HEK293T (cell line): ENCODE data around the gene GAK.

Experiments
- ARNT ChIP-seq: fragments of 450-650 bp; IDR thresholded peaks from 2 replicates; pipeline ENCODE4 v1.6.1; 2017; ENCODE audit warnings: mild to moderate bottlenecking
- BHLHE40 ChIP-seq: fragments of 450-650 bp; IDR thresholded peaks from 2 replicates; pipeline ENCODE4 v1.6.1; 2016; ENCODE audit warnings: mild to moderate bottlenecking, moderate library complexity, borderline replicate concordance
- CTBP1 ChIP-seq: fragments of 450-650 bp; IDR thresholded peaks from 2 replicates; pipeline ENCODE4 v1.6.1; 2016; ENCODE audit warnings: borderline replicate concordance
- HDGF ChIP-seq: fragments of 450-650 bp; IDR thresholded peaks from 2 replicates; pipeline ENCODE4 v1.6.1; 2017; ENCODE audit warnings: antibody characterized with exemption, borderline replicate concordance
- LEF1 ChIP-seq: fragments of 450-650 bp; IDR thresholded peaks from 2 replicates; pipeline ENCODE4 v1.6.1; 2017; ENCODE audit warnings: mild to moderate bottlenecking, borderline replicate concordance
- NFRKB ChIP-seq: fragments of 450-650 bp; IDR thresholded peaks from 2 replicates; pipeline ENCODE4 v1.6.1; 2016; ENCODE audit warnings: mild to moderate bottlenecking, moderate library complexity
- SP1 ChIP-seq: fragments of 450-650 bp; IDR thresholded peaks from 2 replicates; pipeline ENCODE4 v1.6.1; 2017
- TARDBP ChIP-seq: fragments of 450-650 bp; IDR thresholded peaks from 2 replicates; pipeline ENCODE4 v1.6.1; 2016

DNA sequence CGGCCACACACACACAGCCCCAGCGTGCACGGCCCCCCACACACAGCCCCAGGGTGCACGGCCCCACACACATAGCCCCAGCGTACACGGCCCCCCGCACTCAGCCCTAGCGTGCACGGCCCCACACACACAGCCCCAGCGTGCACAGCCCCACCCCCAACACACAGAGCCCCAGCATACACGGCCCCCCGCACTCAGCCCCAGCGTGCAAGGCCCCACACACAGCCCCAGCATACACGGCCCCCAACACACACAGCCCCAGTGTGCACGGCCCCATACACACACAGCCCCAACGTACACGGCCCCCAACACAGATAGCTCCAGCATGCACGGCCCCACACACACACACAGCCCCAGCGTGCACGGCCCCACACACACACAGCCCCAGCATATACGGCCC, 17.6 kb downstream of the GAK start:
- TF ChIP-seq SP1, result no peak
- TF ChIP-seq ARNT, result no peak
- no peak for TF ChIP-seq HDGF
- no peak for TF ChIP-seq TARDBP
- TF ChIP-seq BHLHE40, result no peak
- TF ChIP-seq LEF1, result no peak
- no peak for TF ChIP-seq NFRKB
- no peak for TF ChIP-seq CTBP1
